ENCODE measurements around the gene CCDC63.
A peak's percentile ranks its signal among the peaks of the same experiment; 100 is the strongest.

The CCDC63 gene

GRCh38 chr12:110883251-110883650 is 36.5 kb downstream of the CCDC63 start:
- DNase-seq (ENCODE audit: low spot score), result no peak
- FAIRE-seq, result no peak

GRCh38 chr12:110885152-110885840 is 38.5 kb downstream of the CCDC63 start:
- no peak for DNase-seq (ENCODE audit: low spot score)

GRCh38 chr12:110888256-110888991 is 41.6 kb downstream of the CCDC63 start:
- DNase-seq (ENCODE audit: low spot score) (no peak), FAIRE-seq (no peak)

More at GRCh38 chr12:110885152-110885840, 38.5 kb downstream of the CCDC63 start:
- FAIRE-seq, result no peak

- FAIRE-seq (no peak), DNase-seq (ENCODE audit: low spot score) (no peak)
Measured at GRCh38 chr12:110889361-110889760, 42.6 kb downstream of the CCDC63 start.

GRCh38 chr12:110893956-110894355 is 47.2 kb downstream of the CCDC63 start:
- DNase-seq (ENCODE audit: low spot score) (no peak), FAIRE-seq (no peak)

- FAIRE-seq (no peak), DNase-seq (ENCODE audit: low spot score) (no peak)
Measured at GRCh38 chr12:110896559-110896958, 49.8 kb downstream of the CCDC63 start.

- FAIRE-seq (no peak), DNase-seq (ENCODE audit: low spot score) (no peak)
Measured at GRCh38 chr12:110901401-110901800, 54.6 kb downstream of the CCDC63 start.

GRCh38 chr12:110903511-110903910 is 56.7 kb downstream of the CCDC63 start:
- DNase-seq (ENCODE audit: low spot score) (no peak), FAIRE-seq (no peak)

GRCh38 chr12:110906083-110906482 is 59.3 kb downstream of the CCDC63 start:
- FAIRE-seq (no peak), DNase-seq (ENCODE audit: low spot score) (no peak)

GRCh38 chr12:110906516-110906915 is 59.7 kb downstream of the CCDC63 start:
- peak; percentile 59 for FAIRE-seq
- DNase-seq (ENCODE audit: low spot score), result no peak

GRCh38 chr12:110906985-110907384 is 60.2 kb downstream of the CCDC63 start:
- no peak for DNase-seq (ENCODE audit: low spot score)
- peak; percentile 89 for FAIRE-seq

GRCh38 chr12:110907583-110907982 is 60.8 kb downstream of the CCDC63 start:
- peak; percentile 5 for FAIRE-seq
- DNase-seq (ENCODE audit: low spot score), result no peak

GRCh38 chr12:110908377-110909152 is 61.8 kb downstream of the CCDC63 start:
- FAIRE-seq, result peak; percentile 90
- no peak for DNase-seq (ENCODE audit: low spot score)

GRCh38 chr12:110912263-110912662 is 65.5 kb downstream of the CCDC63 start:
- DNase-seq (ENCODE audit: low spot score), result no peak
- FAIRE-seq, result no peak

GRCh38 chr12:110913119-110914056 is 66.6 kb downstream of the CCDC63 start:
- no peak for FAIRE-seq
- DNase-seq (ENCODE audit: low spot score), result no peak

GRCh38 chr12:110916295-110916875 is 69.6 kb downstream of the CCDC63 start:
- no peak for DNase-seq (ENCODE audit: low spot score)
- FAIRE-seq, result no peak

GRCh38 chr12:110917467-110917866 is 70.7 kb downstream of the CCDC63 start:
- DNase-seq (ENCODE audit: low spot score), result peak; percentile 85
- peak; percentile 83 for FAIRE-seq

- FAIRE-seq, result no peak
- peak; percentile 69 for DNase-seq (ENCODE audit: low spot score)
Measured at GRCh38 chr12:110917961-110918360, 71.2 kb downstream of the CCDC63 start.

GRCh38 chr12:110919720-110920119 is 72.9 kb downstream of the CCDC63 start:
- DNase-seq (ENCODE audit: low spot score) (no peak), FAIRE-seq (no peak)

- no peak for DNase-seq (ENCODE audit: low spot score)
- no peak for FAIRE-seq
Measured at GRCh38 chr12:110920324-110920910, 73.6 kb downstream of the CCDC63 start, which contains the start of gene MYL2. Gene MYL2 (minus strand): TSS chr12:110920579. CDS start chr12:110920529, 50 bp downstream.

Data from urothelium cell line (cell line).